ENCODE data around the gene GGT5.
"Not testable (repeated sequence)": the region's sequence is repeated elsewhere in the genome, so short reads cannot be mapped to it uniquely, and the experiment has no call there.

The GGT5 gene

GRCh38 chr22:24207264-24208011, 37.4 kb downstream of the GGT5 start:
- no peak for DNase-seq (ENCODE audit: low read depth in 2 of 2, low spot score in 1 of 2)

GRCh38 chr22:24206460-24207263, 38.2 kb downstream of the GGT5 start:
- DNase-seq (ENCODE audit: low read depth in 2 of 2, low spot score in 1 of 2): not testable (repeated sequence)

- no peak for DNase-seq (ENCODE audit: low read depth in 2 of 2, low spot score in 1 of 2)
Measured at GRCh38 chr22:24205438-24206195, 39.3 kb downstream of the GGT5 start.

GRCh38 chr22:24203856-24204255, 41.0 kb downstream of the GGT5 start:
- DNase-seq (ENCODE audit: low read depth in 2 of 2, low spot score in 1 of 2): not testable (repeated sequence)

- no peak for DNase-seq (ENCODE audit: low read depth in 2 of 2, low spot score in 1 of 2)
Measured at GRCh38 chr22:24201681-24202614, 42.9 kb downstream of the GGT5 start.

- DNase-seq (ENCODE audit: low read depth in 2 of 2, low spot score in 1 of 2): no peak
Measured at GRCh38 chr22:24200619-24201212, 44.2 kb downstream of the GGT5 start.

- no peak for DNase-seq (ENCODE audit: low read depth in 2 of 2, low spot score in 1 of 2)
Measured at GRCh38 chr22:24198682-24199052, 46.2 kb downstream of the GGT5 start.

GRCh38 chr22:24191893-24192292, 53.0 kb downstream of the GGT5 start:
- DNase-seq (ENCODE audit: low read depth in 2 of 2, low spot score in 1 of 2): no peak

- no peak for DNase-seq (ENCODE audit: low read depth in 2 of 2, low spot score in 1 of 2)
Measured at GRCh38 chr22:24191381-24191841, 53.5 kb downstream of the GGT5 start.

GRCh38 chr22:24190596-24191208, 54.2 kb downstream of the GGT5 start:
- no peak for DNase-seq (ENCODE audit: low read depth in 2 of 2, low spot score in 1 of 2)

GRCh38 chr22:24190159-24190540, 54.7 kb downstream of the GGT5 start:
- DNase-seq (ENCODE audit: low read depth in 2 of 2, low spot score in 1 of 2): no peak

- no peak for DNase-seq (ENCODE audit: low read depth in 2 of 2, low spot score in 1 of 2)
Measured at GRCh38 chr22:24189249-24190158, 55.4 kb downstream of the GGT5 start.

GRCh38 chr22:24188705-24189248, 56.1 kb downstream of the GGT5 start:
- DNase-seq (ENCODE audit: low read depth in 2 of 2, low spot score in 1 of 2): no peak

GRCh38 chr22:24187731-24188644, 56.9 kb downstream of the GGT5 start:
- no peak for DNase-seq (ENCODE audit: low read depth in 2 of 2, low spot score in 1 of 2)

GRCh38 chr22:24186892-24187670, 57.8 kb downstream of the GGT5 start:
- DNase-seq (ENCODE audit: low read depth in 2 of 2, low spot score in 1 of 2): no peak

GRCh38 chr22:24186352-24186740, 58.5 kb downstream of the GGT5 start:
- no peak for DNase-seq (ENCODE audit: low read depth in 2 of 2, low spot score in 1 of 2)
